HTERT RPE-1 (cell line): Measurements from ENCODE around the gene S100A9.
"Not testable (repeated sequence)": the region's sequence is repeated elsewhere in the genome, so short reads cannot be mapped to it uniquely, and the experiment has no call there.

Source experiments
- in situ Hi-C: fragments of 300-500 bp; cut with MboI; formaldehyde crosslinking; loops from 4 replicates; pipeline ENCODE4 v1.14.3; 2020; ENCODE audit warnings: low sequenced_read_pairs

S100A9 gene

GRCh38 chr1:153404768-153405167, 47.1 kb downstream of the S100A9 start:
- in situ Hi-C loops, result no loop called here

- in situ Hi-C loops, result not testable (repeated sequence)
These were observed 48.4 kb downstream of the S100A9 start for GRCh38 chr1:153405825-153406599.

- in situ Hi-C loops, result not testable (repeated sequence)
These were observed 49.6 kb downstream of the S100A9 start for GRCh38 chr1:153407274-153407673.
